Panc1 (cell line): Measurements from ENCODE around the gene VPS45. TPM values are rescaled to one million over a fixed set of nuclear protein-coding genes. Genes with fewer than 3 reads are reported as not detected.

Source experiments
- ATAC-seq: fragments of 200-7000 bp; cut with Tn5 transposase; 2 replicates; pipeline ENCODE4 v1.9.1; 2020; ENCODE audit warnings: mild to moderate bottlenecking, moderate library complexity
- BruUV-seq: library from RNA; stranded (reverse); fragments of 400-500 nt; replicated peaks from 2 replicates; lab custom pipeline; 2021; lab: Mats Ljungman, UMichigan
- CTCF ChIA-PET: fragments of 300-600 bp; sonication (Branson Sonifier 250); formaldehyde crosslinking; loops from one replicate; lab custom pipeline; 2022; ENCODE audit warnings: antibody characterized with exemption; lab: Charles Lee
- POLR2A ChIA-PET: fragments of 300-600 bp; sonication (Branson Sonifier 250); formaldehyde crosslinking; loops from one replicate; lab custom pipeline; 2022; ENCODE audit warnings: antibody characterized with exemption; lab: Charles Lee
- DNase-seq: peaks from one replicate; pipeline ENCODE4 v3.0.0-alpha.2; 2010; ENCODE audit warnings: low read depth, low spot score
- H3K27ac ChIP-seq: 2 replicates; pipeline ENCODE4 v1.5.1; 2011; ENCODE audit warnings: mild to moderate bottlenecking, low read length, inconsistent platforms
- H3K27me3 ChIP-seq: fragments of 200-500 bp; sonication (Bioruptor generic); 2 replicates; pipeline ENCODE4 v1.6.0; 2014; ENCODE audit warnings: low read length, inconsistent platforms; ENCODE audit not compliant: control insufficient read depth, insufficient read depth
- H3K36me3 ChIP-seq: fragments of 200-500 bp; sonication (Bioruptor generic); 2 replicates; pipeline ENCODE4 v1.5.1; 2014; ENCODE audit warnings: inconsistent platforms, mild to moderate bottlenecking, low read length, moderate library complexity; ENCODE audit not compliant: control insufficient read depth, insufficient read depth
- H3K4me1 ChIP-seq: 2 replicates; pipeline ENCODE4 v1.5.1; 2011; ENCODE audit warnings: inconsistent platforms, mild to moderate bottlenecking, low read length, moderate library complexity; ENCODE audit not compliant: control insufficient read depth, insufficient read depth
- H3K4me3 ChIP-seq, 2 experiments: 2 replicates each; pipeline ENCODE4 v1.5.1; 2011 to 2012; ENCODE audit warnings: low read depth in 2 of 2, low read length in 2 of 2, mild to moderate bottlenecking in 2 of 2, inconsistent platforms in 1 of 2, moderate library complexity in 1 of 2
- H3K9me3 ChIP-seq: fragments of 200-500 bp; sonication (Bioruptor generic); 2 replicates; pipeline ENCODE4 v1.5.1; 2014; ENCODE audit warnings: low read depth, mild to moderate bottlenecking, inconsistent platforms, low read length, moderate library complexity; ENCODE audit not compliant: control insufficient read depth, insufficient read depth
- POLR2AphosphoS5 ChIP-seq: IDR thresholded peaks from 2 replicates; pipeline ENCODE4 v1.6.1; 2012; ENCODE audit warnings: mild to moderate bottlenecking, low read depth, low read length, moderate library complexity
- SIN3A ChIP-seq: IDR thresholded peaks from 2 replicates; pipeline ENCODE4 v1.6.1; 2012; ENCODE audit warnings: low read depth, mild to moderate bottlenecking, low read length, moderate library complexity, borderline replicate concordance; ENCODE audit not compliant: insufficient read depth
- TCF7L2 ChIP-seq: IDR thresholded peaks from 2 replicates; pipeline ENCODE4 v1.6.1; 2011; ENCODE audit warnings: mild to moderate bottlenecking, low read depth, low read length, inconsistent platforms
- in situ Hi-C: cut with HindIII; loops from 2 replicates; pipeline ENCODE4 v1.10.0; 2016; ENCODE audit warnings: low sequenced_read_pairs, low pct_unique_long_range_greater_than_20kb
- intact Hi-C: fragments of 100-400 bp; cut with micrococcal nuclease; formaldehyde crosslinking; loops from one replicate; pipeline ENCODE4 v1.10.0; 2022; ENCODE audit not compliant: unreplicated experiment
- total RNA-seq: library from RNA; stranded (reverse); gene quantifications from one replicate; pipeline ENCODE4 v1.2.1, GENCODE V29; 2021; ENCODE audit not compliant: unreplicated experiment
- TF ChIP-seq, protein P1 (sequence below): fragments of 450-650 bp; IDR thresholded peaks from 2 replicates; pipeline ENCODE4 v1.5.1; 2017; ENCODE audit warnings: mild to moderate bottlenecking
- TF ChIP-seq, protein P2 (sequence below), 2 experiments: IDR thresholded peaks; 2 replicates each; pipeline ENCODE4 v1.6.1; 2011 to 2012; ENCODE audit warnings: low read depth in 2 of 2, control low read depth in 1 of 2, low read length in 1 of 2, mild to moderate bottlenecking in 1 of 2, moderate library complexity in 1 of 2; ENCODE audit not compliant: insufficient read depth in 1 of 2

The VPS45 gene
- total RNA-seq, 1 experiment from 2014 or later, result 24.9 TPM

DNA sequence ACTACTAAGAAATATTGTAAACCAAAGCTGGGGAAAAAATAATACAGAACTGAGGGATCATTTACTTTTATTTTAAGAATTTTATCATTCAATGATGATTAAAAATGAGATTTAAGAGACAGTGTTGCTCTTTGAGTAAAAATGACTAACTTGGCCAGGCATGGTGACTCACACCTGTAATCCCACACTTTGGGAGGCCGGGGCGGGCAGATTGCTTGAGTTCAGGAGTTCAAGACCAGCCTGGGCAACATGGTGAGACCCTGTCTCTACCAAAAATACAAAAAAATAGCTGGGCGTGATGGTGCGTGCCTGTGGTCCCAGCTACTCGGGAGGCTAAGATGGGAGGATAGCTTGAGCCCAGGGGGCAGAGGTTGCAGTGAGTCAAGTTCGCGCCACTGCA lies 60.3 kb downstream of the VPS45 start:
- intact Hi-C loops (no loop called here), in situ Hi-C loops (no loop called here)
- no peak overlapping the region for H3K27ac ChIP-seq
- H3K27me3 ChIP-seq, result no peaks in the 10 kb centered on the region
- H3K4me1 ChIP-seq, result no peaks in the 10 kb centered on the region
- TF ChIP-seq SIN3A (no peak), TCF7L2 (no peak), POLR2AphosphoS5 (no peak)
- TF ChIP-seq, protein P1, sequence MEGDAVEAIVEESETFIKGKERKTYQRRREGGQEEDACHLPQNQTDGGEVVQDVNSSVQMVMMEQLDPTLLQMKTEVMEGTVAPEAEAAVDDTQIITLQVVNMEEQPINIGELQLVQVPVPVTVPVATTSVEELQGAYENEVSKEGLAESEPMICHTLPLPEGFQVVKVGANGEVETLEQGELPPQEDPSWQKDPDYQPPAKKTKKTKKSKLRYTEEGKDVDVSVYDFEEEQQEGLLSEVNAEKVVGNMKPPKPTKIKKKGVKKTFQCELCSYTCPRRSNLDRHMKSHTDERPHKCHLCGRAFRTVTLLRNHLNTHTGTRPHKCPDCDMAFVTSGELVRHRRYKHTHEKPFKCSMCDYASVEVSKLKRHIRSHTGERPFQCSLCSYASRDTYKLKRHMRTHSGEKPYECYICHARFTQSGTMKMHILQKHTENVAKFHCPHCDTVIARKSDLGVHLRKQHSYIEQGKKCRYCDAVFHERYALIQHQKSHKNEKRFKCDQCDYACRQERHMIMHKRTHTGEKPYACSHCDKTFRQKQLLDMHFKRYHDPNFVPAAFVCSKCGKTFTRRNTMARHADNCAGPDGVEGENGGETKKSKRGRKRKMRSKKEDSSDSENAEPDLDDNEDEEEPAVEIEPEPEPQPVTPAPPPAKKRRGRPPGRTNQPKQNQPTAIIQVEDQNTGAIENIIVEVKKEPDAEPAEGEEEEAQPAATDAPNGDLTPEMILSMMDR, result no peak
- TF ChIP-seq, protein P2, sequence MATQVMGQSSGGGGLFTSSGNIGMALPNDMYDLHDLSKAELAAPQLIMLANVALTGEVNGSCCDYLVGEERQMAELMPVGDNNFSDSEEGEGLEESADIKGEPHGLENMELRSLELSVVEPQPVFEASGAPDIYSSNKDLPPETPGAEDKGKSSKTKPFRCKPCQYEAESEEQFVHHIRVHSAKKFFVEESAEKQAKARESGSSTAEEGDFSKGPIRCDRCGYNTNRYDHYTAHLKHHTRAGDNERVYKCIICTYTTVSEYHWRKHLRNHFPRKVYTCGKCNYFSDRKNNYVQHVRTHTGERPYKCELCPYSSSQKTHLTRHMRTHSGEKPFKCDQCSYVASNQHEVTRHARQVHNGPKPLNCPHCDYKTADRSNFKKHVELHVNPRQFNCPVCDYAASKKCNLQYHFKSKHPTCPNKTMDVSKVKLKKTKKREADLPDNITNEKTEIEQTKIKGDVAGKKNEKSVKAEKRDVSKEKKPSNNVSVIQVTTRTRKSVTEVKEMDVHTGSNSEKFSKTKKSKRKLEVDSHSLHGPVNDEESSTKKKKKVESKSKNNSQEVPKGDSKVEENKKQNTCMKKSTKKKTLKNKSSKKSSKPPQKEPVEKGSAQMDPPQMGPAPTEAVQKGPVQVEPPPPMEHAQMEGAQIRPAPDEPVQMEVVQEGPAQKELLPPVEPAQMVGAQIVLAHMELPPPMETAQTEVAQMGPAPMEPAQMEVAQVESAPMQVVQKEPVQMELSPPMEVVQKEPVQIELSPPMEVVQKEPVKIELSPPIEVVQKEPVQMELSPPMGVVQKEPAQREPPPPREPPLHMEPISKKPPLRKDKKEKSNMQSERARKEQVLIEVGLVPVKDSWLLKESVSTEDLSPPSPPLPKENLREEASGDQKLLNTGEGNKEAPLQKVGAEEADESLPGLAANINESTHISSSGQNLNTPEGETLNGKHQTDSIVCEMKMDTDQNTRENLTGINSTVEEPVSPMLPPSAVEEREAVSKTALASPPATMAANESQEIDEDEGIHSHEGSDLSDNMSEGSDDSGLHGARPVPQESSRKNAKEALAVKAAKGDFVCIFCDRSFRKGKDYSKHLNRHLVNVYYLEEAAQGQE (IDR thresholded peaks at IDR 0.05; ENCODE audit: insufficient read depth in 1 of 2, low read depth in 2 of 2, low read length in 1 of 2), result no peak
- DNase-seq (no peak), ATAC-seq (no peak)
- no peak overlapping the region for H3K4me3 ChIP-seq
- no TSS peak for BruUV-seq
- H3K9me3 ChIP-seq, result no peaks in the 10 kb centered on the region
- CTCF ChIA-PET, result interaction anchor here (1.4 kb wide), 1 partner anchor 59 kb away, joined by 7 read pairs; no protein-coding TSS in a partner anchor
- H3K36me3 ChIP-seq, result no peaks in the 10 kb centered on the region
- POLR2A ChIA-PET, result interaction anchor here (0.5 kb wide), 1 partner anchor 66 kb away, joined by 8 read pairs; no protein-coding TSS in a partner anchor

DNA sequence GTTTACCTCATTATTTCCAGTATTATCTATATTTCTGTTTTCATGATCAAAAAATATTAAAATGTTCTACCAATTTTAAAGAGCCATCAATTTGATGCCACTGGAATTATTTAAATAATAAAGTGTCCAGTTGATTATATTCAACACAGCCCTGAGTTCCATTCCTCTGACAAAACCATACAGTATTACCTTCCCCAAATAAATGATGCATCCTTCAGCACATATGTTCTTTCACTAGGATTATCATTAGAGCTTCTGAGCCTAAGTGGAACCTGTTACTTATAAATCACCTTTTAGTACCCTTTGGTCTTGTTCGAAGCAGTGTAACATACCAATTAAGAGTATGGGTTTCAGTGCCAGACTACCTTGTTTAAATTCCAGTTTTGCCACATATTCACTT lies 64.8 kb downstream of the VPS45 start:
- TF ChIP-seq, protein P2 (IDR thresholded peaks at IDR 0.05; ENCODE audit: insufficient read depth in 1 of 2, low read depth in 2 of 2, low read length in 1 of 2), result no peak
- TF ChIP-seq SIN3A (no peak), TCF7L2 (no peak)
- TF ChIP-seq, protein P1, result no peak
- Histone ChIP-seq H3K4me3 (no peak overlapping the region), H3K36me3 (no peaks in the 10 kb centered on the region), H3K27me3 (no peaks in the 10 kb centered on the region), H3K9me3 (no peaks in the 10 kb centered on the region), H3K27ac (no peak overlapping the region), H3K4me1 (no peaks in the 10 kb centered on the region)
- BruUV-seq, result no TSS peak
- POLR2A ChIA-PET, result no interaction called here
- CTCF ChIA-PET, result no interaction called here
- intact Hi-C loops, result no loop called here
- in situ Hi-C loops, result no loop called here
- no peak for DNase-seq
- no peak for ATAC-seq
